T-cell (primary cell): ENCODE results near the gene MAPK8IP3. TPM values are rescaled to one million over a fixed set of nuclear protein-coding genes. Genes with fewer than 3 reads are reported as not detected.
A peak's percentile ranks its signal among the peaks of the same experiment; 100 is the strongest.

Experiments
- ATAC-seq, 4 experiments: fragments of 200-7000 bp in 3 of 4; fragments of 150-1000 bp in 1 of 4; cut with Tn5 transposase; replicated peaks in 1 of 4; 1 replicate in 3 of 4; 2 replicates in 1 of 4; pipeline ENCODE4 v1.10.0; 2021; ENCODE audit warnings: moderate library complexity in 3 of 4, mild to moderate bottlenecking in 2 of 4, moderate number of reproducible peaks in 1 of 4
- CTCF ChIA-PET, 2 donors: fragments of 300-600 bp; sonication (Branson Sonifier 250); formaldehyde crosslinking; loops; one replicate each; lab custom pipeline; 2022; ENCODE audit warnings: antibody characterized with exemption in 2 of 2; lab: Charles Lee
- POLR2A ChIA-PET, 2 donors: fragments of 300-600 bp; sonication (Branson Sonifier 250); formaldehyde crosslinking; loops; one replicate each; lab custom pipeline; 2022; ENCODE audit warnings: antibody characterized with exemption in 2 of 2; lab: Charles Lee
- DNase-seq, 35 experiments: peaks; one replicate each; pipeline versions ENCODE4 v3.0.0 to v3.0.0-alpha.2; 2013 to 2023
- H3K27ac ChIP-seq: one replicate; pipeline ENCODE4 v1.5.1; 2013; ENCODE audit warnings: low read length
- H3K27me3 ChIP-seq, 2 experiments: replicated peaks in 1 of 2; 1 replicate in 1 of 2; 2 replicates in 1 of 2; pipeline versions ENCODE4 v1.6.1 to v1.7.0; 2013; ENCODE audit warnings: low read length in 1 of 2, mixed read lengths in 1 of 2; ENCODE audit not compliant: control insufficient read depth in 2 of 2, insufficient read depth in 2 of 2; ENCODE audit errors: extremely low read depth in 1 of 2
- H3K36me3 ChIP-seq, 2 donors: 1 replicate in 1 of 2; 2 replicates in 1 of 2; pipeline versions ENCODE4 v1.6.1 to v1.7.0; 2013; ENCODE audit warnings: low read length in 1 of 2; ENCODE audit not compliant: control insufficient read depth in 2 of 2, insufficient read depth in 1 of 2; ENCODE audit errors: extremely low read depth in 1 of 2
- H3K4me1 ChIP-seq, 2 experiments: 1 replicate in 1 of 2; 2 replicates in 1 of 2; pipeline versions ENCODE4 v1.6.1 to v1.7.0; 2013; ENCODE audit warnings: low read length in 2 of 2, mixed read lengths in 1 of 2; ENCODE audit not compliant: insufficient read depth in 2 of 2, control insufficient read depth in 1 of 2; ENCODE audit errors: extremely low read depth in 1 of 2
- H3K4me3 ChIP-seq, 2 donors: 1 replicate in 1 of 2; 2 replicates in 1 of 2; pipeline versions ENCODE4 v1.5.1 to v1.7.0; 2013; ENCODE audit warnings: mild to moderate bottlenecking in 2 of 2, low read length in 1 of 2, moderate library complexity in 1 of 2; ENCODE audit not compliant: control insufficient read depth in 1 of 2; ENCODE audit errors: extremely low read depth in 1 of 2
- H3K9me3 ChIP-seq: 2 replicates; pipeline ENCODE4 v1.7.0; 2013
- H3K27ac Mint-ChIP-seq, 2 donors: one replicate each; pipeline ENCODE4 v1.8.0; 2020 to 2021; ENCODE audit warnings: mild to moderate bottlenecking in 2 of 2, mixed read lengths in 2 of 2
- H3K27me3 Mint-ChIP-seq, 2 donors: one replicate each; pipeline ENCODE4 v1.8.0; 2021 to 2022; ENCODE audit warnings: mixed read lengths in 2 of 2
- H3K36me3 Mint-ChIP-seq: one replicate; pipeline ENCODE4 v1.8.0; 2021; ENCODE audit warnings: mixed read lengths
- H3K4me1 Mint-ChIP-seq, 3 donors: one replicate each; pipeline ENCODE4 v1.8.0; 2020 to 2022; ENCODE audit warnings: mixed read lengths in 3 of 3, mild to moderate bottlenecking in 1 of 3
- H3K4me3 Mint-ChIP-seq, 3 donors: one replicate each; pipeline ENCODE4 v1.8.0; 2020 to 2022; ENCODE audit warnings: mild to moderate bottlenecking in 3 of 3, mixed read lengths in 3 of 3, moderate library complexity in 3 of 3
- H3K9me3 Mint-ChIP-seq, 3 donors: one replicate each; pipeline ENCODE4 v1.8.0; 2020 to 2022; ENCODE audit warnings: mixed read lengths in 3 of 3
- WGBS: methylation state at CpG from one replicate; pipeline ENCODE4 v1.1.5; 2013; ENCODE audit warnings: missing lambda C conversion rate; ENCODE audit not compliant: insufficient coverage; 5-methylcytosine and 5-hydroxymethylcytosine counted together
- total RNA-seq, 35 experiments: library from RNA in 6 of 35; stranded (reverse) in 6 of 35; fragments of 120-200 nt in 1 of 35; gene quantifications; one replicate each; pipeline versions ENCODE4 v1.2.1 to v1.2.4 and lab custom pipeline; 2013 to 2026

Gene MAPK8IP3
- total RNA-seq, 5 donors from 2014 or later (not counting 1 experiment from before 2014, with no cell fraction given) = 216 to 309 (median 290) TPM

- H3K36me3 ChIP-seq = peaks cover 27 to 34% of the 10 kb centered on the region in 2 donors
- H3K27me3 ChIP-seq = no peaks in the 10 kb centered on the region
- POLR2A ChIA-PET = interaction anchor here in 1 of 2 donors (0.6 kb wide), 1 partner anchor 173 kb away, joined by 3 read pairs; no protein-coding TSS in a partner anchor
- H3K9me3 ChIP-seq = no peaks in the 10 kb centered on the region
- Mint-ChIP-seq H3K4me3 (peak overlapping the region; percentile 13 to 55 (median 47)), H3K27ac (peak overlapping the region; percentile 46 to 78), H3K4me1 (peaks cover 35 to 38% (median 35%) of the 10 kb centered on the region in 3 donors), H3K36me3 (peaks cover 30% of the 10 kb centered on the region), H3K9me3 (no peaks in the 10 kb centered on the region), H3K27me3 (no peaks in the 10 kb centered on the region)
- H3K27ac ChIP-seq = no peak overlapping the region
- H3K4me1 ChIP-seq = peaks cover 3 to 22% of the 10 kb centered on the region in 2 experiments
- 100% methylated on average over 5 of the region's 12 CpGs for WGBS
- no peak for DNase-seq
- no peak for ATAC-seq
- no peak overlapping the region for H3K4me3 ChIP-seq
- CTCF ChIA-PET = interaction anchor here in 1 of 2 donors (2.7 kb wide), 1 partner anchor 30 kb away, joined by 15 read pairs; the partner anchor contains the start of gene MAPK8IP3
Measured at GRCh38 chr16:1676661-1677060, 29.3 kb upstream of the MAPK8IP3 start.

- peaks cover 23% of the 10 kb centered on the region for H3K36me3 Mint-ChIP-seq
- Histone ChIP-seq H3K4me3 (no peak overlapping the region), H3K27ac (no peak overlapping the region), H3K36me3 (peaks cover 20 to 27% of the 10 kb centered on the region in 2 donors), H3K4me1 (peaks cover 3 to 22% of the 10 kb centered on the region in 2 experiments), H3K27me3 (no peaks in the 10 kb centered on the region), H3K9me3 (no peaks in the 10 kb centered on the region)
- no CpG with 5 or more reads among the region's 18 CpGs for WGBS
- peaks cover 36 to 39% (median 39%) of the 10 kb centered on the region in 3 donors for H3K4me1 Mint-ChIP-seq
- peak overlapping the region; percentile 72 to 78 for H3K27ac Mint-ChIP-seq
- peak overlapping the region in 2 of 3 donors; percentile 47 to 55 for H3K4me3 Mint-ChIP-seq
- ChIA-PET CTCF (interaction anchor here in 1 of 2 donors (0.8 to 2.7 kb wide), 3 partner anchors 29 to 299 kb away, joined by 3 to 15 read pairs (median 5); partner anchors contain the start of genes MAPK8IP3, NUBP2 and SPSB3), POLR2A (interaction anchor here in 1 of 2 donors (0.6 kb wide), 1 partner anchor 173 kb away, joined by 3 read pairs; no protein-coding TSS in a partner anchor)
- no peaks in the 10 kb centered on the region for H3K9me3 Mint-ChIP-seq
- no peaks in the 10 kb centered on the region for H3K27me3 Mint-ChIP-seq
- ATAC-seq = no peak
- DNase-seq = peak in 3 of 35 experiments; percentile 3 to 31 (median 3)
Measured at GRCh38 chr16:1677339-1677738, 28.7 kb upstream of the MAPK8IP3 start.

GRCh38 chr16:1677942-1678499 is 28.0 kb upstream of the MAPK8IP3 start, which contains the start of gene JPT2:
Gene JPT2 (plus strand): TSS chr16:1678279. CDS start chr16:1678313, 34 bp downstream.
- ChIA-PET POLR2A (no interaction called here), CTCF (interaction anchor here in 1 of 2 donors (0.8 to 2.7 kb wide), 3 partner anchors 28 to 299 kb away, joined by 3 to 15 read pairs (median 5); partner anchors contain the start of genes MAPK8IP3, NUBP2 and SPSB3)
- peak within 1 kb of the TSS; percentile 86 to 87 (median 86) for H3K4me3 Mint-ChIP-seq
- Histone ChIP-seq H3K9me3 (no peaks in the 10 kb centered on the region), H3K4me1 (peaks cover 3 to 22% of the 10 kb centered on the region in 2 experiments), H3K27me3 (no peaks in the 10 kb centered on the region), H3K4me3 (peak within 1 kb of the TSS; percentile 57 to 69), H3K27ac (peak within 1 kb of the TSS; percentile 4), H3K36me3 (peaks cover 13 to 22% of the 10 kb centered on the region in 2 donors)
- H3K9me3 Mint-ChIP-seq = no peaks in the 10 kb centered on the region
- peaks cover 36 to 39% (median 39%) of the 10 kb centered on the region in 3 donors for H3K4me1 Mint-ChIP-seq
- H3K27me3 Mint-ChIP-seq = no peaks in the 10 kb centered on the region
- ATAC-seq = peak; percentile 96 to 98 (median 97)
- DNase-seq = peak; percentile 91 to 97 (median 94)
- peak within 1 kb of the TSS; percentile 72 to 78 for H3K27ac Mint-ChIP-seq
- WGBS = under 1% methylated on average over 79 of the region's 79 CpGs
- peaks cover 19% of the 10 kb centered on the region for H3K36me3 Mint-ChIP-seq

- Mint-ChIP-seq H3K27ac (peak overlapping the region; percentile 33 to 73), H3K36me3 (peaks cover 15% of the 10 kb centered on the region), H3K4me3 (peak overlapping the region; percentile 86 to 87 (median 86)), H3K9me3 (no peaks in the 10 kb centered on the region), H3K27me3 (no peaks in the 10 kb centered on the region), H3K4me1 (peaks cover 37 to 42% (median 39%) of the 10 kb centered on the region in 3 donors)
- Histone ChIP-seq H3K9me3 (no peaks in the 10 kb centered on the region), H3K27ac (peak overlapping the region; percentile 4), H3K27me3 (no peaks in the 10 kb centered on the region), H3K4me1 (peaks cover 3 to 22% of the 10 kb centered on the region in 2 experiments), H3K4me3 (peak overlapping the region; percentile 57 to 69), H3K36me3 (peaks cover 8 to 22% of the 10 kb centered on the region in 2 donors)
- ChIA-PET POLR2A (no interaction called here), CTCF (interaction anchor here in 1 of 2 donors (2.7 kb wide), 1 partner anchor 28 kb away, joined by 15 read pairs; the partner anchor contains the start of gene MAPK8IP3)
- 2% methylated on average over 43 of the region's 45 CpGs for WGBS
- DNase-seq (peak in 31 of 35 experiments; percentile 4 to 70 (median 31)), ATAC-seq (peak; percentile 16 to 29 (median 18))
Measured at GRCh38 chr16:1678500-1679098, 27.4 kb upstream of the MAPK8IP3 start.

GRCh38 chr16:1680361-1680760 is 25.6 kb upstream of the MAPK8IP3 start:
- H3K27ac ChIP-seq = no peak overlapping the region
- no peak overlapping the region for H3K4me3 ChIP-seq
- H3K4me3 Mint-ChIP-seq = peak overlapping the region in 1 of 3 donors; percentile 28

DNA sequence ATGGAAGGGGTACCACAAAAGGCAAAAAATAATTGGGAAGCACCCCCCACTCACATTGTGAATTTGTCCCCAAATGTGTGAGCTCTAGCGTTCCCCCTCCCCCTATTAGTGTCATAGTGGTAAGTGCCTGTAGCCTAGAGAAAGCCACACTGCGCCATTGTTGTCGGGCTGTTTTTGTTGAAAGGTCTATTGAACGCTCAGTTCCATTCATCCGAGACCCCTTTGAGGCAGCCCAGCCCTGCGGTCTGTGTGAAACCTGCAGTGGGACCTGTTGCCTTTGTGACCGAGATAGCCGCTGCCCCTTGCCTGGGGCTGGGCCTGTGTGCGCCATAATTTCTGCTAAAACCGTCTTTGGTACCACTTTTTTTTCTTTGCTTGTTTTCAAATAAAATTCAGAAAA is 25.0 kb upstream of the MAPK8IP3 start:
- H3K9me3 ChIP-seq = no peaks in the 10 kb centered on the region
- no peak overlapping the region for H3K4me3 ChIP-seq
- CTCF ChIA-PET = no interaction called here
- ATAC-seq = no peak
- Mint-ChIP-seq H3K27ac (no peak overlapping the region), H3K9me3 (no peaks in the 10 kb centered on the region), H3K4me1 (peaks cover 39 to 44% (median 40%) of the 10 kb centered on the region in 3 donors), H3K27me3 (no peaks in the 10 kb centered on the region), H3K36me3 (peaks cover 7% of the 10 kb centered on the region), H3K4me3 (peak overlapping the region in 2 of 3 donors; percentile 7 to 9)
- no peaks in the 10 kb centered on the region for H3K27me3 ChIP-seq
- H3K4me1 ChIP-seq = peaks cover 3 to 22% of the 10 kb centered on the region in 2 experiments
- 97% methylated on average over 8 of the region's 10 CpGs for WGBS
- H3K36me3 ChIP-seq = peaks cover 0 to 21% of the 10 kb centered on the region in 2 donors
- no peak overlapping the region for H3K27ac ChIP-seq
- POLR2A ChIA-PET = interaction anchor here in 1 of 2 donors (0.6 kb wide), 1 partner anchor 20 kb away, joined by 3 read pairs; no protein-coding TSS in a partner anchor
- no peak for DNase-seq

More at GRCh38 chr16:1680361-1680760, 25.6 kb upstream of the MAPK8IP3 start:
- ChIA-PET CTCF (interaction anchor here in 1 of 2 donors (0.6 kb wide), 1 partner anchor 27 kb away, joined by 5 read pairs; no protein-coding TSS in a partner anchor), POLR2A (no interaction called here)
- peaks cover 3 to 22% of the 10 kb centered on the region in 2 experiments for H3K4me1 ChIP-seq
- H3K36me3 ChIP-seq = peaks cover 0 to 15% of the 10 kb centered on the region in 2 donors
- DNase-seq (no peak), ATAC-seq (no peak)
- Mint-ChIP-seq H3K27ac (no peak overlapping the region), H3K4me1 (peaks cover 39 to 44% (median 40%) of the 10 kb centered on the region in 3 donors), H3K9me3 (no peaks in the 10 kb centered on the region), H3K27me3 (no peaks in the 10 kb centered on the region), H3K36me3 (peaks cover 4% of the 10 kb centered on the region)
- 100% methylated on average over 2 of the region's 14 CpGs for WGBS
- no peaks in the 10 kb centered on the region for H3K27me3 ChIP-seq
- H3K9me3 ChIP-seq = no peaks in the 10 kb centered on the region
